Endodermal cell (in vitro differentiated cells): ENCODE data around the gene TSPAN18. TPM values are rescaled to one million over a fixed set of nuclear protein-coding genes. Genes with fewer than 3 reads are reported as not detected.
A peak's percentile ranks its signal among the peaks of the same experiment; 100 is the strongest.

Experiments
- DNase-seq: peaks from one replicate; pipeline ENCODE4 v3.0.0-alpha.2; 2017
- H3K27ac ChIP-seq: 2 replicates; pipeline ENCODE4 v1.5.1; 2013; ENCODE audit warnings: mild to moderate bottlenecking, low read depth, low read length, moderate library complexity
- H3K27me3 ChIP-seq: 2 replicates; pipeline ENCODE4 v1.6.1; 2013; ENCODE audit warnings: mild to moderate bottlenecking, low read length, moderate library complexity; ENCODE audit not compliant: insufficient read depth, control insufficient read depth, poor library complexity, severe bottlenecking
- H3K36me3 ChIP-seq: 2 replicates; pipeline ENCODE4 v1.7.0; 2013; ENCODE audit warnings: mild to moderate bottlenecking, low read length, moderate library complexity; ENCODE audit not compliant: control insufficient read depth, insufficient read depth
- H3K4me1 ChIP-seq: one replicate; pipeline ENCODE4 v1.7.0; 2013; ENCODE audit warnings: low read length; ENCODE audit not compliant: control insufficient read depth, insufficient read depth
- H3K4me3 ChIP-seq: 2 replicates; pipeline ENCODE4 v1.5.1; 2013; ENCODE audit warnings: mild to moderate bottlenecking, low read length, moderate library complexity
- H3K9ac ChIP-seq: 2 replicates; pipeline ENCODE4 v1.6.1; 2013; ENCODE audit warnings: mild to moderate bottlenecking, low read length, moderate library complexity; ENCODE audit not compliant: poor library complexity, severe bottlenecking; ENCODE audit errors: extremely low read depth
- H3K9me3 ChIP-seq: 2 replicates; pipeline ENCODE4 v1.6.1; 2013; ENCODE audit warnings: mild to moderate bottlenecking, low read length, moderate library complexity; ENCODE audit not compliant: control insufficient read depth
- H3K27ac Mint-ChIP-seq: 2 replicates; pipeline ENCODE4 v1.8.0; 2020; ENCODE audit warnings: mixed read lengths
- H3K27me3 Mint-ChIP-seq: 2 replicates; pipeline ENCODE4 v1.8.0; 2021; ENCODE audit warnings: mild to moderate bottlenecking, mixed read lengths; ENCODE audit not compliant: insufficient read depth
- H3K36me3 Mint-ChIP-seq: 2 replicates; pipeline ENCODE4 v1.8.0; 2020; ENCODE audit warnings: low read depth, mixed read lengths
- H3K4me1 Mint-ChIP-seq: 2 replicates; pipeline ENCODE4 v1.8.0; 2020; ENCODE audit warnings: mixed read lengths
- H3K4me3 Mint-ChIP-seq: 2 replicates; pipeline ENCODE4 v1.8.0; 2020; ENCODE audit warnings: mild to moderate bottlenecking, moderate library complexity, mixed read lengths
- H3K9me3 Mint-ChIP-seq: 2 replicates; pipeline ENCODE4 v1.8.0; 2020; ENCODE audit warnings: mild to moderate bottlenecking, mixed read lengths
- CTCF ChIP-seq: fragments of 200-600 bp; sonication (generic); conservative IDR thresholded peaks from 2 replicates; pipeline ENCODE4 v1.5.0; 2021; ENCODE audit warnings: antibody characterized with exemption, mild to moderate bottlenecking
- WGBS, 2 experiments: methylation state at CpG; one replicate each; pipeline versions ENCODE4 v1.1.5 to v1.1.7; 2013; ENCODE audit warnings: missing lambda C conversion rate in 2 of 2, mixed read lengths in 1 of 2; ENCODE audit not compliant: insufficient coverage in 1 of 2, insufficient read length in 1 of 2; 5-methylcytosine and 5-hydroxymethylcytosine counted together
- total RNA-seq, 2 donors: library from RNA; stranded (reverse); fragmentation: NEBNext Ultra II Directional in 1 of 2; extraction: Animal tissue kit (Norgen Biotek cat#: 25700) in 1 of 2; gene quantifications; 2 replicates in 1 of 2; 3 replicates in 1 of 2; pipeline ENCODE4 v1.2.1, GENCODE V29; 2021

TSPAN18 gene
- total RNA-seq, 2 donors from 2014 or later = 28.0 to 28.7 TPM

GRCh38 chr11:44955015-44955738 lies 228.4 kb downstream of the TSPAN18 start:
- 66 to 90% methylated on average over 3 to 5 of the region's 5 CpGs for WGBS, 2 experiments
- Histone ChIP-seq H3K36me3 (no peaks in the 10 kb centered on the region), H3K9me3 (no peaks in the 10 kb centered on the region), H3K27me3 (no peaks in the 10 kb centered on the region), H3K27ac (no peak overlapping the region), H3K9ac (no peak overlapping the region), H3K4me3 (no peak overlapping the region), H3K4me1 (peaks cover 27% of the 10 kb centered on the region)
- H3K36me3 Mint-ChIP-seq = no peaks in the 10 kb centered on the region
- peaks cover 5% of the 10 kb centered on the region for H3K27me3 Mint-ChIP-seq
- H3K9me3 Mint-ChIP-seq = no peaks in the 10 kb centered on the region
- no peak overlapping the region for H3K4me3 Mint-ChIP-seq
- peaks cover 71% of the 10 kb centered on the region for H3K4me1 Mint-ChIP-seq
- no peak for DNase-seq
- no peak for TF ChIP-seq CTCF
- H3K27ac Mint-ChIP-seq = no peak overlapping the region

- peak overlapping the region; percentile 42 for H3K4me3 Mint-ChIP-seq
- no peak overlapping the region for H3K27ac Mint-ChIP-seq
- peak; percentile 82 for DNase-seq
- Histone ChIP-seq H3K9me3 (no peaks in the 10 kb centered on the region), H3K36me3 (no peaks in the 10 kb centered on the region), H3K9ac (no peak overlapping the region), H3K27me3 (no peaks in the 10 kb centered on the region), H3K27ac (peak overlapping the region; percentile 40), H3K4me3 (no peak overlapping the region), H3K4me1 (peaks cover 32% of the 10 kb centered on the region)
- 3 to 22% methylated on average over 13 to 35 of the region's 35 CpGs for WGBS, 2 experiments
- peaks cover 5% of the 10 kb centered on the region for H3K27me3 Mint-ChIP-seq
- no peak for TF ChIP-seq CTCF
- H3K36me3 Mint-ChIP-seq = no peaks in the 10 kb centered on the region
- peaks cover 81% of the 10 kb centered on the region for H3K4me1 Mint-ChIP-seq
- no peaks in the 10 kb centered on the region for H3K9me3 Mint-ChIP-seq
These were observed 230.3 kb downstream of the TSPAN18 start for GRCh38 chr11:44957040-44957515.

- Mint-ChIP-seq H3K36me3 (no peaks in the 10 kb centered on the region), H3K27ac (no peak overlapping the region)
- WGBS, 2 experiments = 70 to 78% methylated on average over 4 to 7 of the region's 8 CpGs
These were observed 231.2 kb downstream of the TSPAN18 start for GRCh38 chr11:44957776-44958564.

More at GRCh38 chr11:44957776-44958564, 231.2 kb downstream of the TSPAN18 start:
- H3K9ac ChIP-seq = no peak overlapping the region
- no peaks in the 10 kb centered on the region for H3K27me3 ChIP-seq
- H3K36me3 ChIP-seq = no peaks in the 10 kb centered on the region
- Mint-ChIP-seq H3K9me3 (no peaks in the 10 kb centered on the region), H3K4me3 (peak overlapping the region; percentile 42), H3K4me1 (peaks cover 76% of the 10 kb centered on the region), H3K27me3 (peaks cover 5% of the 10 kb centered on the region)
- DNase-seq = no peak
- H3K27ac ChIP-seq = no peak overlapping the region
- peaks cover 25% of the 10 kb centered on the region for H3K4me1 ChIP-seq
- H3K9me3 ChIP-seq = no peaks in the 10 kb centered on the region
- H3K4me3 ChIP-seq = no peak overlapping the region
- no peak for TF ChIP-seq CTCF
